DMS53 treated with DMSO at 0.1 percent for 48 hours (cell line): ENCODE measurements around the gene POMT1.
A peak's percentile ranks its signal among the peaks of the same experiment; 100 is the strongest.

Experiments used
- DNase-seq: peaks from one replicate; lab custom pipeline; 2025; ENCODE audit not compliant: unreplicated experiment; lab: John Stamatoyannopoulos, UW

POMT1 gene

DNA sequence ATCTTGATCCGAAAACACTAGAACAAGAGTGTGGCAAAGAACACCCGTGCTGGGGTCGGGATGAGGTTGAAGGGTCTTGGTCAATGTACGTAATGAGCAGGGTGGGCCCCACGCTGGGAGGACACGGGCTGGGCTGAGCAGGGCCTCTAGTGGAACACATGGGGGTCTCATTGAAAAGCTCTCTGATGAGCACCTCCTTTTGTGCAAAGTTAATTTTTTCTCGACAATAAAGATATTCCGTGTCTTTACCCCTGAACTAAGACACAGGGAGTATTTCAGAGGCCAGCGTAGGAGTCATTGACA lies 20.3 kb downstream of the POMT1 start:
- DNase-seq: no peak

DNA sequence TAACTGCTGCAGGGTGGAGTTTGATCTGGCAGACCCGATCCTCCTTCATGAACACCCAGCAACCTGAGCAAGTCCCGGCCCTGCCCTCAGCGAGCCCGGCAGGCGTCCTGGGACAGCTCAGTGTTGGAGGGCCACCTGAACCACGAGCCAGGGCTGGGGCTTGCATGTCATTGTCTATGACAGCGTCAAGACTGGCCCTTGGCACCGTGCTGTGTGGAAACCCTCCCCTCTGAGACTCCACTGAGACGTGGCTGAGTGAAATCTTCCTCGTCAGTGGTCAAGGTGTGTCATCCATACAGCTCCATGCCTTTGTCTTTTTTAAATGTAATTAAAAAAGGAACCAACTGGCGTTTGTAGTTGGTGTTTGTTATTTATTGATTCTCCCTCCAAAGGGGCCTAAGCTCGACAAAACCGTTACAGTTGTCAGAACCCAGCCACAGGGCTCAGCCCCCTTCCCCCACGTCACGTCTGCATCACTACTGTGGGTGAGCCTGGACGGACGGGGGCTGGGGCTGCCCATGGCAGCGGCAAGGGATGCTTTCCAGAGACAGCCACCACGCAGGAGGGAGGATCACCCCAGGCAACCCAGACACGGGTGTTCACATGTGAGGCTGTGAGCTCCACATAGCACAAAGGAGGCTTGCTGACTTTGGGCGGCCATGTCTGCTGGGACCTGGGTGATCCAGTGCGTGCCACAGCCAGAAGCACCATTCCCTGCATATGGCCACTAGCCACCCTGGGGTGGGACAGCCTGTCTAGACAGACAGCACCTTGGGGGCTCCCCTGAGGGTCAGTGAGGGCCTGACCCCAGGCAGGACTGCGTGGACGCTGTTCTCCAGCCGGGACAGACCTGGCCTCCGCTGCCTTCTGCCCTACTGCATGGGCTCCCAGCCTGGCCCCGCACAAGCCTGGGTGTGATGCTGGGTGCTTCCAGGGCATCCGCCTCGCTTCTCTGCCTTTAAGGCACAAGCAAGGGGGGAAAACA lies 21.0 kb downstream of the POMT1 start:
- no peak for DNase-seq

GRCh38 chr9:131524665-131525315 lies 22.1 kb downstream of the POMT1 start:
- DNase-seq: no peak

- no peak for DNase-seq
These were observed 23.2 kb downstream of the POMT1 start for GRCh38 chr9:131525643-131526565.

DNA sequence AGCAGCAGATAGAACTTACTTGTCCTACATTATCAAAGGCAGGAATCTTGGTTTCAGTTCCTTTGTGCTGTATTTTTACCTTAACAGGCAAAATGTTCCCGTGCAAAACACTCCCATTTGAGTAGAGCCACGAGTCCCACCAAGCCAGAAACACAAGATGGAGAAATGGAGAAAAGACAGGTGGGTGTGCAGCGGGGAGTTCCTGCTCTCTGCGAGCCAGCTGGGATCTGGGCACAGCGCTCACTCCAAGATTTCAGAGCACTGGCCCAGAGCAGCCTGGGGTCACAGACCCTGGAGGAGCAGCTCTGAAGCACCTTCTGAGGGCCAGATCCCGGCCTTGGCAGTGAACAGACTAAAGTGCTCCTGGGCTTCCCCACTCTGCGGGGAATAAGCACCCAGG lies 25.5 kb downstream of the POMT1 start:
- no peak for DNase-seq

DNA sequence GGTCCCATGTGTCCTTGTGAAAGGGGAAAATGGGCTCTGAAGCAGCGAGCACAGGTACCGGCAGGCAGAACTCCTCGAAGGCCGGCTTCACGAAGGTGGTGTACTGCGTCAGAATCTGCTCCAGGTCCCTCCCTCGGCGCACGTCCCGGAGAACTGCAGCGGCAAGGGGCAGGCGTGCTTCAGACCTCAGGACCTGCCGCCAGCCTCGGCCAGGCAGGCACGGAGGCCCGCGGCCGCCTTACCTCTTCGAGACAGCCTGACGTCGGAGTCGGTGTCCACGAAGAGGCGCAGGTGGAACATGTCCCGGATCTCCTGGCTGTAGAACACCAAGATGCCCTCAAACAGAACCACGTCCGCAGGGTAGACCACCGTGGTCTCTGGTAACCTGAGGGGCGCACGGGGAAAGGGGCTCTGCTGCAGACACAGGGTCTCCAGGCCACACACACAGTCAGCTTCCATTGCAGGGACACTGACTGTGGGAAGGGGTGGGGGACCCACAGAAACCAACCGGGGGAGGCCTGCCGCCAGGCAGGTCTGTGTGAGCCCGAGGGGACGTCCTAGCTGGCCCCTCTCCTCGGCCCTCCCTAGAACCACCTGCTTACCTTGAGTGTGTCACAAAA lies 26.3 kb downstream of the POMT1 start:
- DNase-seq: no peak

GRCh38 chr9:131529597-131530545 lies 27.2 kb downstream of the POMT1 start:
- no peak for DNase-seq

DNA sequence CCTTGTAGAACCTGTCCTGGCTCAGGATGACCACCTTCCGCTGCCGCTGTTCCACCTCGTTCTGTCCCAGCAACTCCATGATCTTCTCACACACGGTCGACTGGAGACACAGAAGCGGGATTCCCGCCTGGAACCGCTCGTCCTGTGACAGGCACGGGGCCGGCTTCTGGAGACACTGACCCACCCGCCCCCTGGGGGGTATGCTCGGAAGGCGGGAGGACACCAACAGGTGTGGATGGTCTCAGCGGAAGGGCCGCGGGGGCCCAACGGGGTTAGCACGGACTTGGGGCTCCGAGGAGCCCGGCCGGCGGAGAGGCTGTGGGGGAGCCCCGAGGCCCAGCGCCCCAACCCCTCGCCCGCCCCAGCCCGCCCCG lies 27.8 kb downstream of the POMT1 start:
- DNase-seq: peak; percentile 38

- peak; percentile 75 for DNase-seq
These were observed 28.5 kb downstream of the POMT1 start, which contains the start of gene UCK1 for GRCh38 chr9:131530920-131531832. Gene UCK1, minus strand, starts transcription at chr9:131531263. Its CDS starts 89 bp downstream, at chr9:131531174.

- DNase-seq: no peak
These were observed 32.1 kb downstream of the POMT1 start for GRCh38 chr9:131534721-131535237.

GRCh38 chr9:131537946-131538345 lies 35.2 kb downstream of the POMT1 start:
- DNase-seq: no peak

GRCh38 chr9:131539223-131539923 lies 36.7 kb downstream of the POMT1 start:
- no peak for DNase-seq

DNA sequence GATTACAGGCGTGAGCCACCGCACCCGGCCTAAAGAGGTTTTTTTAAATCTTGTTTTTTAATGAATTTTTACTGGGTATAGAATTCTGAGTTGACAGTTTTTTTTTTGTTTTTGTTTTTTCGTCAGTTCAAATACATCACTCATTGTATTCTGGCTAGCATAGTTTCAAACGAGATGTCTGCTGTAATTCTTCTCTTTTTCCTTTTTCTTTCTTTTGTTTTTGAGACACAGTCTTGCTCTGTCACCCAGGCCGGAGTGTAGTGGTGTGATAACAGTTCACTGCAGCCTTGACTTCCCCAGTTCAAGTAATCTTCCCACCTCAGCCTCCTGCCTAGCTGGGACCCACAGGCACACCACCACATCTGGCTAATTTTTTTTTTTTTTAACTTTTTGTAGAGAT lies 40.4 kb downstream of the POMT1 start:
- no peak for DNase-seq

DNA sequence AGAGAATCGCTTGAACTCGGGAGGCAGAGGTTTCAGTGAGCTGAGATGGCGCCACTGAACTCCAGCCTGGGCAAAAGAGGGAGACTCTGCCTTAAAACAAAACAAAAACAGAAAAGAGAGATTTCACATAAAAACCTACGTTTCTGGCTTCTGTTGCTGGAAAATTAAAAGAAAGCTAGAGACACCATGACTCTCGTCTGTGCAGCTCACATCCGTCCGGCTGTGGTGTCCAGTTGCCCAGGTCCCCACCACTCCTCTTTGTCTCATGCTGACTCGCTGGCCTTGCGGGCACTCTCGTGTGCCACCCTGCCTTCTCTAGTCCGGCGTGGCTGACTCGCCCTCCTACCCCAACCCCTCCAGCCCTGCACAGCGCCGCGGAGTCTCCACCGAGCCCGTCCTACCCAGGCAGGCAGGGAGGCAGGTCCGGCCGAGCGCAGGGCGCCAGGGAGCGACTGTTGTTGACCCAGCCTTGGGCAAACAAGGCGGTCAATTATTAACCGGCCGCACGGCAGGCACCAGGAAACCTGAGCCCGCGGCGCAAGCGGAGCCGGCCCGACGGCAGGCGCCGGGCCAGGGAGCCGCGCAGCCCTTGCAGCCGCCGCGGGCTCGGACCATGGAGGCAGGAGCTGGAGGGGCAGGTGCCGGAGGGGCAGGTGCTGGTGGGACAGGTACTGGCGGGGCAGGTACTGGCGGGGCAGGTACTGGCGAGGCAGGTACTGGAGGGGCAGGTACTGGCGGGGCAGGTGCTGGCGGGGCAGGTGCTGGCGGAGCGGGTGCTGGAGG lies 42.5 kb downstream of the POMT1 start, which contains the start of gene PRRT1B:
Gene PRRT1B, plus strand, starts transcription at position 521 of the 783 bp plus-strand sequence. Its CDS starts 93 bp downstream, at position 614.
- peak; percentile 92 for DNase-seq

DNA sequence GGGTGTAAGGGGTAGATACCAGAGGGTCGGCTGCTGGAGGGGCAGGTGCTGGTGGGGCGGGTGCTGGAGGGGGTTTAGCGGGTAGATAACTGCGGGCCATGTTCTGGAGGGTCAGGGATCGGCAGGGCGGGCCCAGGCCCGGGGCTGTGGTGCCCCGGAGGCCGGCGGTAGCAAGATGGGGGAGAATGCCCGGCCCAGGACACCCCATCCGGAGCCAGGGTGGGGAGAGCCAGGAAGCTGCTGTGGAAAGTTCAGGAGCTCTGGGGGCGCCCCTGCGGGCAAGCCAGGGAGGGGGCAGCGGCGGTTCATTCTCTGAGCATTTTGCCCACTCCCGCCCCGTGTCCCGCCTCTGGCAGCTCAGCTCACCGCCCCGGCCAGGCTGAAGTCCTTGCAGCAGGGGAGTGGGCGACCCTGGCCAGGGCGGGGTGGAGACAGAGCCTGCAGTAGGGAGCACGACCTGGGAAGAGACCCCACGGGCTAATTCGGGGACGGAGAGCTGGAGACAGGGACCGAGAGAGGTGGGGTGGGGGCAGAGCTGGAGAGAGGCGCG lies 43.1 kb downstream of the POMT1 start:
- no peak for DNase-seq

GRCh38 chr9:131546336-131547084 lies 43.8 kb downstream of the POMT1 start:
- DNase-seq: peak; percentile 44
